GM12891 (cell line): ENCODE results near the gene CPA1.

Experiments
- POLR2A ChIP-seq: IDR thresholded peaks from 2 replicates; pipeline ENCODE4 v1.6.1; 2011; ENCODE audit warnings: low read depth, low read length, control low read depth
- POLR2AphosphoS5 ChIP-seq: IDR thresholded peaks from 2 replicates; pipeline ENCODE4 v1.6.1; 2011; ENCODE audit warnings: low read depth, low read length, control low read depth
- POU2F2 ChIP-seq: IDR thresholded peaks from 2 replicates; pipeline ENCODE4 v1.6.1; 2011; ENCODE audit warnings: low read depth, mild to moderate bottlenecking, control low read depth, low read length, moderate library complexity
- TAF1 ChIP-seq: IDR thresholded peaks from 2 replicates; pipeline ENCODE4 v1.6.1; 2011; ENCODE audit warnings: low read depth, low read length, control low read depth

- TF ChIP-seq POLR2A (no peak), TAF1 (no peak), POLR2AphosphoS5 (no peak), POU2F2 (no peak)
Observed at GRCh38 chr7:130345725-130346124, 34.6 kb upstream of the CPA1 start.
